Stimulated activated CD8-positive, alpha-beta memory T cell treated with anti-CD3 and anti-CD28 coated beads, Interleukin-12 subunit alpha, Interleukin-12 subunit beta, amount 100 ng/mL, for 24 hours (primary cell): Measurements from ENCODE around the gene LRRC46.

Experiments
- DNase-seq: peaks from one replicate; pipeline ENCODE4 v3.0.0-alpha.2; 2020; ENCODE audit errors: extremely low read depth

Gene LRRC46

GRCh38 chr17:47850692-47851573 lies 19.5 kb downstream of the LRRC46 start, which contains the start of gene SP6:
Gene SP6 (minus strand): TSS chr17:47851163. CDS start chr17:47848429, 2,734 bp downstream.
- DNase-seq, result no peak

DNA sequence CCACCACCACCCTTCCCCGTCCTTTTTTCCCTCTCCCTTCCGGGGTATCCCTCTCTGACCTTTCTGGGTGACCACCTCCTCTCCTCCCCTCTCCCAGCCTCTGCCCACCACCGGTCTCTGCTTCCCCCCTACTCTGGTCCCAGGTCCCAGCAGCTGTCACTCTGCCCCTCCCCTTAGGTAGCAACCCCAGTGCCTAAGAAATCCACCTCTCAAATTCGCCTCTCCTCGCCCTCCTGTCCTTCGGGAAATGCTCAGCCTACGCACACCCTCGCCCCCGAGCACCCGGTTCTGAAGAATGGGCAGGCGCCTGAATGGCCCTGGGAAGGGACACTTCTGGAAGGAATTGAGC lies 20.3 kb downstream of the LRRC46 start:
- DNase-seq, result no peak

- no peak for DNase-seq
Measured at GRCh38 chr17:47852113-47852949, 20.9 kb downstream of the LRRC46 start.

DNA sequence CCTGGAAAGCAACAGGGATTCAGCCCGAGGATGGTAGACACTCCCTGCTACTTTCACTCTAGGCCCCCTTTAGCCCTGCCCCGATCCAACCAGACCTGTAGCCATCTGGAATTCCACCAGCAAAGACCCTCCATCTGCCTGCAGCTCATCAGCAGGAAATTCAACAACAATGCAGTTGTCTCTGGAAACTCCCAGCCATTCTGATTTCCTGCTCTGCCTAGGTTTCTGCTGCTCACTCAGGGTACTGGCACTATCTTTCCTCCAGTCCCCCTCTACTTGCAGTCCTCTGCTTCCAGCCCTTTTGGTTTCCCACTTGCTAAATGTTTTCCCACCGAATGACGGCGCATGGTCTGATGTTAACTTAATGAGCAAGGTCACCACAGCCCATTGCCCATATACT lies 22.1 kb downstream of the LRRC46 start:
- no peak for DNase-seq

DNA sequence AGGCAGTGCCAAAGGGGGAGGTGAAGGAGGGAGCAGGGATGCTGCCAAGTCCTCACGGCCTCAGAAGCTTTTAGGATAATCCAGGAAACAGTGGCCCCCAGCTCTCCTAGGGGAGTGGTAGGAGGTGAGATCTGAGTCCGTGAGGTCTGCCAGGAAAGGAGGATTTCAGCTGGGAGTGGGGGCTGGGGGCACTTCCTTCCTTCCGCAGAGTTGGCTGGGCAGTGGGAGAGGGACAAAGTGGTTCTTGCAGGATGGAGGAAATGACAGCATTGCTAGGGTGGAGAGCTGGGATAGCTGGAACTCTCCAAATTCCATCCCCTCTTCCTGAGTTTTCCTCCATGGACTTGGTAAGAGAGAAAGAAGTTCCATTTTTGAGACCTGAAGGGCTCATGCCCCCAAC lies 24.3 kb downstream of the LRRC46 start:
- DNase-seq, result no peak

DNA sequence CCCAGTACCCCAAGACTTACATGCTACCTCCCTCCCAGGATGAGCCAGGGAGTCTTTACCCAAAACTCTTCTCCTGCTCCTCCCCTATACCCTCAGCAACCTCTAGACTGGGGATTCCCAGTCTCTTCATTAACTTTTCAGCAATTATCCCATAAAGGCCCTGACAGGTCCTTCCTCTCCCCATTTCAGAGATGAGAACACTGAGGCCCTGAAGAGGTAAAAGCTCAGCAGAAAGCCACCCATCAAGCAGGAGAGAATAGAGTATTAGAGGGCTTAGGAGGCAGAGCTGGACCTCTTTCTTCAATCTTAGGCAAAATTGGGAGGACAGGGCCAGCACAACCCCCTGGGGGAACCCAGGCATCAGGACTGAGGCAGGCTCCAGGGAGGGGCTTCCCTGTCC lies 25.4 kb downstream of the LRRC46 start:
- DNase-seq, result no peak

DNA sequence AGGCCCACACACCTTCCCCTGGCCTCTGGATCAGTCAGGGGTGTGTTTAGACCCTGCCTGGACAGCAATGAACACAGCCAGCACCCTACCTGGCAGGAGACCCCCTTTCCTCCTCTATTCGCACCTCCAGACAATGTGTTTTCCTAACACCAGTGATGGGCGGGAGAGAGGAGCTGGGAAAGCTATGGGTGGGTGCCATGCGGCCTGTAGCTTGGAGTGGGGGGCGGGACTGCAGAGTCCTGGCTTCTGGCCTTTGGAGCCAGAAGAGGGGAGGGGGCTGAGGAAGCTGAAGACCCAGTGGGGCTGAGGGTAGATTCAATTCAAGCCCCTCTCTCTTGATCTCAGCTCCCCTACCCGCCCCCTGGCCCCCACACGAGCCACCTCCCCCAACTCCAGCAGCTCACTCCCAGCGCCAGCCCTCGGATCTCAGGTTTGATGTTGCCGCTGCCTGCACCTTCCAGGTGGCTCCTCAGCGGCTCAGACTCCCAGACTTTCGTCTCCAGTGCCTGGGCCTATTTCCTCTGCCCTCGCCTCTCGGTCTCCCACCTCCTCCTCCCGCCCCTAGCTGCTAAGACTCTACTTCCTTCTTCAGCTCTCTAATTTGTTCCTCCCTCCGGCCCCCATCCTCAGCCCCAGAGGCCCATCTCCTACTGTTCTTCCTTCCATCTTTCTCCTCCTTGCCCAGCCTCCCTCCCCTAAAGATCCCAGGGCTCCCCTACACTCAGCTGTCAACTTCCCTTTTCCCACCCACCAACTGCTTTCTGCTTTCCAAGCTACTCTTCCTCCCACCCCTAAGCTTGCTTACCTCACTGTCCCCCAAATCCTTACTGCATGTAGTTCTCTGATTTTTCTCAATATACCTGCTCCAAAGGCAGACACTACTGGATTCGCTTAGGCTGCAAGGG lies 26.3 kb downstream of the LRRC46 start:
- DNase-seq, result no peak

GRCh38 chr17:47860386-47860785 lies 28.9 kb downstream of the LRRC46 start:
- DNase-seq, result no peak

DNA sequence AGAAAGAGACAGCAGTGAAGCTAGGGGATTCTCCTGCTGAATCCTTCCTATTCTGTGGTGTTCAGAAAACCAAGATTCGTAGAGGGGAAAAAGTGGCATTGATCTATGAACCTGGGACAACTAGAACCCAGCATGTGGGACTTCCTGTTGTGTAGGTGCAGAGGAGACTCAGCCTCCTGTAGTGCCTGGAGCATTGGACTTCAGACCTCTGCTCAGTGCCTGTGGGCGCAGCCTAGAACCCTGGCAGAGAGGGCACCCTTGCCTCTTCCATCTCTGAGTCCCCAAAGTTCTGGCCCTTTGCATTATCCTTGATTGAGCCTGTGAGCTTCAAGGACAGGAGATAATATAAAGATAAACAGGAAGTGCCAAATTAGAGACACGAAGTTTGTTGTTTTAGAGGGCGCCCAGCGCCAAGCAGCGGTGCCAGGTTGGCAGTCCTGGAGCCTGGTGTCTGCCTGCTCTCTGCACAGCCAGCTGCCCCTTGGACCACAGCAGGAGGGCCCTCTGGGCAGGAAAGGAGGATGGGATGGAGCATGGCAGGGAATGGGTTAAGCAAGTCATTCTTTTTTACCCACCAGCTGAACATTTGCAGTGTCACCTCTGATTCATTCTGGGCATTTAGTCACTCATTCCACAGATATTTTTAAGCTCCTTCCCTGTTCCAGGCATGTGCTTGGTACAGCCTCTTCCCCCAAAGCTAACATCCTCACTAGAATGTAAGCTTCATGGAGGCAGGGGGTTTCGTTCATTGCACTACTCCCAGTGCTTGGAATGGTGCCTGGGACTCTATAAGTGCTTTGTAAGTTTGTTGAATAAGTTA lies 31.4 kb downstream of the LRRC46 start:
- DNase-seq, result no peak

DNA sequence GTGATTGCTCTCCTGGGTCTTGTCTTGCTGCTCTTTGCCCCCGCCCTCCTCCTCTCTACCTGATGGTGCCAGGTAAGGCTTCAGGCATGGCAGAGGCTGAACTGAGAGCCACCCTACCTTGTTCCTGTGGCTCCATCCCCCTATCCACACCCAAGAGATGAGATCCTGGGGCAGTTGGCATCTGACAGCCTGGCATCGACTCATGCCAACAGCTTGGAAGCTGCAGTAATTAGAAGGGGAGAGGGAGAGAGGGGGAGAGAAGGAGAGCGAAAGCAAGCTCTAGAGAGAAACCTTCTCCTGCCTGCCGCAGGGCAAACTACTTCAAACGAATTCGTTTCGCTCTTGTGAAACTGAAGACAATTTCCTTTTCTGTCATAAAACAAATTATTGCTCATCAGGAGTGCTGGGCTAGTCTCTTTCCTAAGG lies 33.3 kb downstream of the LRRC46 start:
- DNase-seq, result no peak

DNA sequence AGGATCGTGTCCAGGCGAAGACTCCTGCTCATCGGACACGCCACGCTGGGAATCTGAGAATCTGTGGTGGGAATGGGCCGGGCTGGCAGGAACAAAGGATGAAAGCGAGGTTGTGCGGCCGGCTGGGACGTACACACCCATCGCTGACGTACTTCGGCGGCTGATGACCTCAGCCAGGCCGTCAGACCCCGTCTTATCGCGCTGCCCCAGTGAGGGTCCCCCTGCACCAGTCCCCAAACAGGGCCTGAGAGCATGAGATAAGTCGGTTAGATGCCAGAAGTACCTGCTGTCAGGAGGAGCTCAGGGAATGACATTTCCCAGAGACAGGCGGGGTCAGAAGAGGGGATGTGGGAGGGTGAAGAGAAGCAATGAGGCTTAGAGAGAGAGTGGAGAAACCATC lies 35.5 kb downstream of the LRRC46 start:
- DNase-seq, result no peak

GRCh38 chr17:47867813-47868533 lies 36.5 kb downstream of the LRRC46 start:
- DNase-seq, result no peak

- DNase-seq, result no peak
Measured at GRCh38 chr17:47869114-47869513, 37.6 kb downstream of the LRRC46 start.

DNA sequence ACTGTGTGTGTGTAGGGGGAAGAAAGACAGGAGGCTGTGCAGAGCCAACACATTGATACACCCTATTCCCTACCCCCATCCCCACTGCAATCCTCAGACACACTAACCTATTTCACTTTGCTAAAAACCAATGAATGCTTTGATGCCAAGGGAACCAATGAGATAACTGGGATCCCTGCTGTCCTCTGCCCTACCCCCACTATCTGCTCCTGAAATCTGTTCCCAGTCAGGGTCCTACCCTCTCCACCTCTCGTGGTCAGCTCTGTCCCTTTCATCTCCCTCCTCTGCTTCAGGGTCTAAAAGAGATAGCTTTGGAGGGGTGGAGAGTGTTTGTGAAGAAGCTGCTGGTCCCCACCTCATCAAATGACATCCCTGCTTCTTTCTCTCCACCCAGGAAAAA lies 38.6 kb downstream of the LRRC46 start:
- DNase-seq, result no peak

GRCh38 chr17:47871048-47871447 lies 39.6 kb downstream of the LRRC46 start:
- DNase-seq, result no peak

- no peak for DNase-seq
Measured at GRCh38 chr17:47872019-47872650, 40.7 kb downstream of the LRRC46 start.

- DNase-seq, result no peak
Measured at GRCh38 chr17:47872651-47873161, 41.2 kb downstream of the LRRC46 start.

DNA sequence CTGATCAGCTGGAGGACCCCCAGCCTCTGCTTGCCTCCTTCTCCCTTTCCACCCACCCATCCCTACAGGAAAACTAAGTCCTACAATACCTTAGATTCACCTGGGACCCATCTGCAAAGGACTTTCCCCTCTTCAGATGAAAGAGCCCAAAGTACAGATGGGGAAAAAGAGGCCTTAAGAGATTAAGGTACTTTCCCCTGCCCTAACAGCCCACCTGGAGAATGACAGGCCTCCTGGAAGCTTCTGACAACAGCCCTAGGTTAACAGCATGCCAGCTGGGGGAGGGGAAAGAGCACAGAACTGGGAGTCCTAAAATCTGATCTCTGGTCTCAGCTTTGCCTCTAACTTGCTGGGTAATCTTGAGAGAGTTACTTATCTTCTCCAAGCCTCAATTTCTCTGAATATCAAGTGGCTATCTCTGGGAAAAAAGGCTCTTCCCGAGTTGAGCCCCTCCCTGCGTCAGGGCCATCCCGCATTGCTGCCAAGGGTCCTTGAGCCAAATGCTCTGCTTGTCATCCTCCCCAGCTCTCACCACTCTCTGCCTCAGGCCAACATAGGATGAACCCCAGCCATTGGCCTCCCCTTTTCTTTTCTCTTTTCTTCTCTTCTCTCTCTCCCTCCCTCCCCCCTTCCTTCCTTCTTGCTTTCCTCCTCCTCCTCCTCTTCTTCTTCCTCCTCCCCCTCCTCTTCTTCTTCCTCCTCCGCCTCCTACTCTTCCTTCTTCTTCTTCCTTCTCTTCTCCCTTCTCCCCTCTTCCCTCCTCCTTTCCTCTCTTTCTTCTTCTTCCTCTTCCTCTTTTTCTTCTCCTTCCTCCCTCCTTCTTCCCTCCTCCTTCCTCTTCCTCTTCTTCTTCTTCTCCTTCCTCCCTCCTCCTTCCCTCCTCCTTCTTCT lies 42.0 kb downstream of the LRRC46 start:
- no peak for DNase-seq
